Measurements from ENCODE around the gene RMND5A.
"Not testable (repeated sequence)": the region's sequence is repeated elsewhere in the genome, so short reads cannot be mapped to it uniquely, and the experiment has no call there.

Gene RMND5A

GRCh38 chr2:86714579-86715173 is 5.4 kb upstream of the RMND5A start:
- not testable (repeated sequence) for DNase-seq (ENCODE audit: low read depth in 3 of 3, low spot score in 1 of 3)

- DNase-seq (ENCODE audit: low read depth in 3 of 3, low spot score in 1 of 3), result not testable (repeated sequence)
Observed at GRCh38 chr2:86719263-86719636, 841 bp upstream of the RMND5A start.

GRCh38 chr2:86720540-86721320 is 639 bp downstream of the RMND5A start:
- DNase-seq (ENCODE audit: low read depth in 3 of 3, low spot score in 1 of 3), result peak in 1 of 3 donors; percentile 36

- DNase-seq (ENCODE audit: low read depth in 3 of 3, low spot score in 1 of 3), result not testable (repeated sequence)
Observed at GRCh38 chr2:86725706-86726105, 5.6 kb downstream of the RMND5A start.

GRCh38 chr2:86732040-86732525 is 12.0 kb downstream of the RMND5A start:
- DNase-seq (ENCODE audit: low read depth in 3 of 3, low spot score in 1 of 3), result not testable (repeated sequence)

- DNase-seq (ENCODE audit: low read depth in 3 of 3, low spot score in 1 of 3), result not testable (repeated sequence)
Observed at GRCh38 chr2:86732837-86733236, 12.7 kb downstream of the RMND5A start.

- not testable (repeated sequence) for DNase-seq (ENCODE audit: low read depth in 3 of 3, low spot score in 1 of 3)
Observed at GRCh38 chr2:86733528-86733927, 13.4 kb downstream of the RMND5A start.

GRCh38 chr2:86734896-86735295 is 14.8 kb downstream of the RMND5A start:
- DNase-seq (ENCODE audit: low read depth in 3 of 3, low spot score in 1 of 3), result not testable (repeated sequence)

- not testable (repeated sequence) for DNase-seq (ENCODE audit: low read depth in 3 of 3, low spot score in 1 of 3)
Observed at GRCh38 chr2:86739485-86739884, 19.4 kb downstream of the RMND5A start.

GRCh38 chr2:86739889-86740288 is 19.8 kb downstream of the RMND5A start:
- not testable (repeated sequence) for DNase-seq (ENCODE audit: low read depth in 3 of 3, low spot score in 1 of 3)

- not testable (repeated sequence) for DNase-seq (ENCODE audit: low read depth in 3 of 3, low spot score in 1 of 3)
Observed at GRCh38 chr2:86741889-86742498, 21.9 kb downstream of the RMND5A start.

- DNase-seq (ENCODE audit: low read depth in 3 of 3, low spot score in 1 of 3), result no peak
Observed at GRCh38 chr2:86744152-86744551, 24.1 kb downstream of the RMND5A start.

GRCh38 chr2:86746939-86747338 is 26.8 kb downstream of the RMND5A start:
- no peak for DNase-seq (ENCODE audit: low read depth in 3 of 3, low spot score in 1 of 3)

- DNase-seq (ENCODE audit: low read depth in 3 of 3, low spot score in 1 of 3), result no peak
Observed at GRCh38 chr2:86747711-86748639, 27.9 kb downstream of the RMND5A start.

GRCh38 chr2:86750240-86750839 is 30.2 kb downstream of the RMND5A start:
- DNase-seq (ENCODE audit: low read depth in 3 of 3, low spot score in 1 of 3), result no peak

- DNase-seq (ENCODE audit: low read depth in 3 of 3, low spot score in 1 of 3), result no peak
Observed at GRCh38 chr2:86751778-86752177, 31.7 kb downstream of the RMND5A start.

- no peak for DNase-seq (ENCODE audit: low read depth in 3 of 3, low spot score in 1 of 3)
Observed at GRCh38 chr2:86752934-86753333, 32.8 kb downstream of the RMND5A start.

GRCh38 chr2:86753606-86754005 is 33.5 kb downstream of the RMND5A start:
- DNase-seq (ENCODE audit: low read depth in 3 of 3, low spot score in 1 of 3), result no peak

- no peak for DNase-seq (ENCODE audit: low read depth in 3 of 3, low spot score in 1 of 3)
Observed at GRCh38 chr2:86758405-86758804, 38.3 kb downstream of the RMND5A start.

- no peak for DNase-seq (ENCODE audit: low read depth in 3 of 3, low spot score in 1 of 3)
Observed at GRCh38 chr2:86760371-86760770, 40.3 kb downstream of the RMND5A start.
